C4-2B (cell line): Measurements from ENCODE around the gene BANF2.

Experiments
- H3K27ac ChIP-seq: fragments of 450-650 bp; 2 replicates; pipeline ENCODE4 v1.5.1; 2017
- CTCF ChIP-seq: fragments of 450-650 bp; conservative IDR thresholded peaks from 2 replicates; pipeline ENCODE4 v1.5.1; 2017; ENCODE audit warnings: mild to moderate bottlenecking
- ZFX ChIP-seq: fragments of 450-650 bp; IDR thresholded peaks from 2 replicates; pipeline ENCODE4 v1.6.1; 2017

The BANF2 gene

DNA sequence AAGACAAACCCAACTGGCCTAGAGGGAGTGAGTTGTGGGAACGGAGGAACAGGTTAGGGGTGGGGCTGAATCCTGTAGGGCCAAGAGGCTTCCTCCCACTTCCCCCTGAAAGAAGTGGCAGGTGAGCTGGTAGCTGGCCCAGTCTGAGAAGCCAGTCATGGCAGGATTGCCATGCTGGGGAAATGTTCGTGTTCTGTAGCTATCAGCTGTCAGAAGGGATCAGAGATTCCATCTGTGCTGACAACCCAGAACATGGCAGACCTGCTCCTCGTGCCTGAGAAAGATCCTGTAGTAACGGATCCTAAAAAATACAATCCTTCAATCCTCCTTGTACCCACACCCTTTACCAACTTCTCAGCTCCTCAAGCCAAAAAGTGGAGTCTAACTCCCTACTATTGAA is 43.0 kb downstream of the BANF2 start:
- TF ChIP-seq ZFX = no peak
- TF ChIP-seq CTCF = no peak
- no peak overlapping the region for H3K27ac ChIP-seq

DNA sequence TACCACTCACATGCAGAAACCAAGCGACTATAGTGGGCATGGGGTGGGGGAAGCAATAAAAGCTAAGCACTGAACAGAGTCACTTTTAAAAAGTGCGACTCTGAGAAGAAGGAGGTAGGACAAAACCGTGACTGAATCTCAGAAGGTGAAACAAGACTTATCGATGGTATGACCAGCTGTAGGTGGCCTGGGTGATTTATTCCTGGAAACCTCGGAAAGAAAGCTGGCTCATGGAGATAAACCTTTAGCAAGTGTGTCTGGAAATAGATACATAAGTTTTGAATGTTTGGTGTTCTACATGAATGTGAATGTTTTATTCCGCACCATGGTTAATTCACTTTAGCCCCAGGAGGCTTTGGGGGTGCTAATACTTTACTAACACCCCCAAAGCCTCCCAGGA is 43.9 kb downstream of the BANF2 start:
- H3K27ac ChIP-seq = no peak overlapping the region
- TF ChIP-seq ZFX (no peak), CTCF (no peak)

DNA sequence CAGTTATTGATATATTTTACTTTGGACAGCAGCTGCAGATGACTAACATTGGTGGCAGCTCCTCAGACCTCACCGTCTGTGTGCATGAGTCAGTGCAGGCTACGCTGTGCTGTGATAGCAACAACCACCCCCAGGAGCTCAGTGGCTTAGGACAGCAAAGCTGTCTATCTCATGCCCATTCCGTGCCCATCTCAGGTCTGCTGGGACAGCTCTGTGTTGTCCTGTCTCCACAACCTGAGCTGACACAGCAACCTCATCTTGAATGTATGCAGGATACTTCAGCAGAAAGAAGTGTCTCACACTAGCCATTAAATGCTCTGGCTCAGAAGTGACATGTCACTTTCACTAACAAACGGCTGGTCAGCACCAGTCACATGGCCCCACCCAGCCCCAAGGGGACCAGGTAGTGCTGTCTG is 47.7 kb downstream of the BANF2 start:
- no peak overlapping the region for H3K27ac ChIP-seq
- no peak for TF ChIP-seq ZFX
- no peak for TF ChIP-seq CTCF

DNA sequence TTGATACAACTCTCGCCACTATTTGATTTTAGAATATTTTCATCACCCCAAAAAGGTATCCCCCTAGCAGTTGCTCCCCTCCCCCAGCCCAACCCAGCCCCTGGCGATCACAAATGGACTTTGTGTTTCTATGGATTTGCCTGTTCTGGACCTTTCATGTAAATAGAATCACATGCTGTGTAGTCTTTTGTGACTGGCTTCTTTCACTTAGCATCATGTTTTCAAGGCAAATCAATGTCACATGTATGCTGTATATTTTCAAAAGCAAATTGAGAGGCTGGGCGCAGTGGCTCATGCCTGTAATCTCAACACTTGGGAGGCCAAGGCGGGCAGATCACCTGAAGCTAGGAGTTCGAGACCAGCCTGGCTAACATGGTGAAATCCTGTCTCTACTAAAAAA is 48.5 kb downstream of the BANF2 start:
- TF ChIP-seq CTCF (no peak), ZFX (no peak)
- no peak overlapping the region for H3K27ac ChIP-seq

GRCh38 chr20:17749626-17749977 is 49.8 kb downstream of the BANF2 start:
- no peak overlapping the region for H3K27ac ChIP-seq
- TF ChIP-seq CTCF = no peak
- TF ChIP-seq ZFX = no peak

- no peak overlapping the region for H3K27ac ChIP-seq
- TF ChIP-seq CTCF (no peak), ZFX (no peak)
These were observed 50.4 kb downstream of the BANF2 start for GRCh38 chr20:17749978-17750721.

- TF ChIP-seq CTCF = no peak
- TF ChIP-seq ZFX = no peak
- H3K27ac ChIP-seq = no peak overlapping the region
These were observed 50.9 kb downstream of the BANF2 start for GRCh38 chr20:17750722-17751045.
